GM12864 (cell line): Measurements from ENCODE around the gene GPR183.

Source experiments
- DNase-seq: peaks from one replicate; pipeline ENCODE4 v3.0.0-alpha.2; 2011; ENCODE audit warnings: low read depth
- H3K4me3 ChIP-seq: 2 replicates; pipeline ENCODE4 v1.5.1; 2011; ENCODE audit warnings: mild to moderate bottlenecking, low read depth, low read length, control low read depth
- CTCF ChIP-seq: IDR thresholded peaks from 2 replicates; pipeline ENCODE4 v1.5.1; 2011; ENCODE audit warnings: low read depth, mild to moderate bottlenecking, moderate library complexity, low read length, control low read depth, inconsistent platforms; ENCODE audit errors: missing control alignments

Gene GPR183

GRCh38 chr13:99296398-99296797 is 10.8 kb downstream of the GPR183 start:
- no peak for TF ChIP-seq CTCF
- no peak overlapping the region for H3K4me3 ChIP-seq
- DNase-seq: no peak

- no peak for TF ChIP-seq CTCF
- DNase-seq: no peak
- H3K4me3 ChIP-seq: no peak overlapping the region
These were observed 11.5 kb downstream of the GPR183 start for GRCh38 chr13:99295488-99296252.

- TF ChIP-seq CTCF: no peak
- H3K4me3 ChIP-seq: no peak overlapping the region
- DNase-seq: no peak
These were observed 12.2 kb downstream of the GPR183 start for GRCh38 chr13:99294958-99295357.

GRCh38 chr13:99294198-99294597 is 13.0 kb downstream of the GPR183 start:
- no peak overlapping the region for H3K4me3 ChIP-seq
- no peak for TF ChIP-seq CTCF
- DNase-seq: no peak

- DNase-seq: no peak
- no peak overlapping the region for H3K4me3 ChIP-seq
- no peak for TF ChIP-seq CTCF
These were observed 14.0 kb downstream of the GPR183 start for GRCh38 chr13:99293178-99293577.

GRCh38 chr13:99290894-99291293 is 16.3 kb downstream of the GPR183 start:
- H3K4me3 ChIP-seq: no peak overlapping the region
- DNase-seq: no peak
- no peak for TF ChIP-seq CTCF

GRCh38 chr13:99289674-99290337 is 17.4 kb downstream of the GPR183 start:
- TF ChIP-seq CTCF: no peak
- H3K4me3 ChIP-seq: no peak overlapping the region
- no peak for DNase-seq
